Smooth muscle cell (in vitro differentiated cells): Measurements from ENCODE around the gene FUT8. TPM values are rescaled to one million over a fixed set of nuclear protein-coding genes. Genes with fewer than 3 reads are reported as not detected.

Experiments
- DNase-seq: peaks from one replicate; lab custom pipeline; 2025; ENCODE audit not compliant: unreplicated experiment; lab: John Stamatoyannopoulos, UW
- H2AFZ ChIP-seq: fragments of 200-600 bp; sonication (generic); 2 replicates; pipeline ENCODE4 v1.6.0; 2016; ENCODE audit warnings: antibody characterized with exemption, low read depth, mild to moderate bottlenecking
- H3F3A ChIP-seq: fragments of 200-600 bp; sonication (generic); 2 replicates; pipeline ENCODE4 v1.6.0; 2017; ENCODE audit warnings: antibody characterized with exemption, low read depth
- H3K27ac ChIP-seq: fragments of 200-600 bp; sonication (generic); 2 replicates; pipeline ENCODE4 v1.5.1; 2016; ENCODE audit warnings: low read depth, mild to moderate bottlenecking
- H3K27me3 ChIP-seq: fragments of 200-600 bp; sonication (generic); 2 replicates; pipeline ENCODE4 v1.6.1; 2016; ENCODE audit warnings: low read depth, mild to moderate bottlenecking
- H3K36me3 ChIP-seq: fragments of 200-600 bp; sonication (generic); 2 replicates; pipeline ENCODE4 v1.5.1; 2016; ENCODE audit warnings: low read depth
- H3K4me1 ChIP-seq: fragments of 200-600 bp; sonication (generic); 2 replicates; pipeline ENCODE4 v1.5.1; 2016; ENCODE audit warnings: low read depth
- H3K4me2 ChIP-seq: fragments of 200-600 bp; sonication (generic); 2 replicates; pipeline ENCODE4 v1.6.0; 2016; ENCODE audit warnings: mild to moderate bottlenecking
- H3K4me3 ChIP-seq: fragments of 200-600 bp; sonication (generic); 2 replicates; pipeline ENCODE4 v1.5.1; 2016; ENCODE audit warnings: mild to moderate bottlenecking
- H3K79me2 ChIP-seq: fragments of 200-600 bp; sonication (generic); 2 replicates; pipeline ENCODE4 v1.6.0; 2016; ENCODE audit warnings: low read depth, mild to moderate bottlenecking
- H3K9ac ChIP-seq: fragments of 200-600 bp; sonication (generic); 2 replicates; pipeline ENCODE4 v1.6.0; 2016; ENCODE audit warnings: low read depth
- H3K9me3 ChIP-seq: fragments of 200-600 bp; sonication (generic); replicated peaks from 2 replicates; pipeline ENCODE4 v1.5.1; 2016; ENCODE audit warnings: low read depth
- H4K20me1 ChIP-seq: fragments of 200-600 bp; sonication (generic); 2 replicates; pipeline ENCODE4 v1.6.0; 2016; ENCODE audit warnings: low read depth
- CTCF ChIP-seq: fragments of 200-600 bp; sonication (generic); IDR thresholded peaks from 2 replicates; pipeline ENCODE4 v1.5.1; 2017; ENCODE audit warnings: borderline replicate concordance, mild to moderate bottlenecking, antibody characterized with exemption; ENCODE audit not compliant: insufficient read depth, poor library complexity, severe bottlenecking
- WGBS: methylation state at CpG from one replicate; pipeline ENCODE4 v1.1.7; 2016; ENCODE audit warnings: low lambda C conversion rate; 5-methylcytosine and 5-hydroxymethylcytosine counted together
- polyA plus RNA-seq: library from polyadenylated mRNA; unstranded; fragments of >200 nt; fragmentation: Nextera tagmentation; extraction: Ambion mirVana; gene quantifications from 2 replicates; pipeline ENCODE4 v1.2.1, GENCODE V29; 2016
- total RNA-seq: library from RNA; depleted of rRNA; stranded (reverse); fragments of >200 nt; gene quantifications from 2 replicates; pipeline ENCODE4 v1.2.3, GENCODE V29; 2014

Gene FUT8
- total and polyA plus RNA-seq, 2 experiments from 2014 or later: 12.8 to 50.2 TPM

- Histone ChIP-seq H3K9me3 (no peaks in the 10 kb centered on the region), H2AFZ (no peak overlapping the region), H3K27me3 (no peaks in the 10 kb centered on the region), H3K4me1 (no peaks in the 10 kb centered on the region), H3K36me3 (no peaks in the 10 kb centered on the region), H3K4me2 (no peak overlapping the region), H3K9ac (no peak overlapping the region), H3K4me3 (no peak overlapping the region), H4K20me1 (no peaks in the 10 kb centered on the region), H3F3A (no peaks in the 10 kb centered on the region), H3K27ac (no peak overlapping the region), H3K79me2 (peaks cover 9% of the 10 kb centered on the region)
- DNase-seq: no peak
- TF ChIP-seq CTCF: no peak
These were observed 88.8 kb downstream of the FUT8 start for GRCh38 chr14:65501328-65501727.

- no peaks in the 10 kb centered on the region for H3K27me3 ChIP-seq
- no peak overlapping the region for H3K9ac ChIP-seq
- no peaks in the 10 kb centered on the region for H4K20me1 ChIP-seq
- no peak overlapping the region for H2AFZ ChIP-seq
- H3K4me1 ChIP-seq: no peaks in the 10 kb centered on the region
- H3K79me2 ChIP-seq: peaks cover 9% of the 10 kb centered on the region
- 50% methylated on average over 1 of the region's 1 CpG for WGBS
- H3K4me3 ChIP-seq: no peak overlapping the region
- H3F3A ChIP-seq: no peaks in the 10 kb centered on the region
- no peak overlapping the region for H3K4me2 ChIP-seq
- H3K27ac ChIP-seq: no peak overlapping the region
- no peak for DNase-seq
- no peaks in the 10 kb centered on the region for H3K36me3 ChIP-seq
- H3K9me3 ChIP-seq: no peaks in the 10 kb centered on the region
- TF ChIP-seq CTCF: no peak
These were observed 90.2 kb downstream of the FUT8 start for GRCh38 chr14:65502676-65503124.

GRCh38 chr14:65503771-65504170 is 91.2 kb downstream of the FUT8 start:
- Histone ChIP-seq H3K27me3 (no peaks in the 10 kb centered on the region), H2AFZ (no peak overlapping the region), H3K27ac (no peak overlapping the region), H3K4me2 (no peak overlapping the region), H3K9ac (no peak overlapping the region), H3K79me2 (peaks cover 9% of the 10 kb centered on the region), H4K20me1 (no peaks in the 10 kb centered on the region), H3K36me3 (no peaks in the 10 kb centered on the region), H3K9me3 (peaks cover 1% of the 10 kb centered on the region), H3F3A (no peaks in the 10 kb centered on the region), H3K4me3 (no peak overlapping the region), H3K4me1 (no peaks in the 10 kb centered on the region)
- 90% methylated on average over 3 of the region's 3 CpGs for WGBS
- TF ChIP-seq CTCF: no peak
- no peak for DNase-seq

GRCh38 chr14:65506801-65507200 is 94.3 kb downstream of the FUT8 start:
- H3F3A ChIP-seq: no peaks in the 10 kb centered on the region
- no peaks in the 10 kb centered on the region for H4K20me1 ChIP-seq
- H3K9ac ChIP-seq: no peak overlapping the region
- H3K79me2 ChIP-seq: peaks cover 30% of the 10 kb centered on the region
- no peak overlapping the region for H3K4me2 ChIP-seq
- no peaks in the 10 kb centered on the region for H3K27me3 ChIP-seq
- H3K27ac ChIP-seq: no peak overlapping the region
- peaks cover 7% of the 10 kb centered on the region for H3K9me3 ChIP-seq
- no peak for TF ChIP-seq CTCF
- H2AFZ ChIP-seq: no peak overlapping the region
- H3K36me3 ChIP-seq: no peaks in the 10 kb centered on the region
- no peak for DNase-seq
- H3K4me3 ChIP-seq: no peak overlapping the region
- no peaks in the 10 kb centered on the region for H3K4me1 ChIP-seq
- 60% methylated on average over 6 of the region's 6 CpGs for WGBS
